ENCODE data around the gene MYO6.

Gene MYO6

GRCh38 chr6:75827163-75827562, 78.1 kb downstream of the MYO6 start:
- Mint-ChIP-seq H3K27ac (no peak overlapping the region), H3K27me3 (no peaks in the 10 kb centered on the region), H3K9me3 (no peaks in the 10 kb centered on the region), H3K4me3 (no peak overlapping the region), H3K4me1 (no peaks in the 10 kb centered on the region), H3K36me3 (no peaks in the 10 kb centered on the region)
- CTCF ChIA-PET, result no interaction called here
- no peak for DNase-seq

- Mint-ChIP-seq H3K36me3 (no peaks in the 10 kb centered on the region), H3K9me3 (no peaks in the 10 kb centered on the region), H3K27me3 (no peaks in the 10 kb centered on the region), H3K4me3 (no peak overlapping the region), H3K4me1 (no peaks in the 10 kb centered on the region), H3K27ac (no peak overlapping the region)
- CTCF ChIA-PET, result no interaction called here
- DNase-seq, result no peak
Measured at GRCh38 chr6:75830959-75831885, 82.2 kb downstream of the MYO6 start.

DNA sequence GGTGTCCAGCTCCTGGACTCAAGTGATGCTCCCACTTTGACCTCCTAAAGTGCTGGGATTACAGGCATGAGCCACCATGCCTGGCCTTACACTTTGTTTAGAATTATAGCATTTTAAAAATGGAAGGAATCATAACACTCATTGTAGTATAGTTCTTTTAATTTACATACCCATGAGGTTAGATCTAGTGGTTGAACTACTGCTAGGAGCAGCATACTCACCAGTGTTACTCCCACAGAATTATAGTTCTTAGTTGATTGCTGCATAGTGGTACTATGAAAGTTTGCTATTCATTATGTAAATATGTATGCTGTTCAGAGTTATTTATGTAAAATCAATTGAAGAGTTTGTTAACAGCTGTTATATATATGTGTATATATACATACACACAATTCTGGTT, 85.4 kb downstream of the MYO6 start:
- H3K36me3 Mint-ChIP-seq, result no peaks in the 10 kb centered on the region
- no peaks in the 10 kb centered on the region for H3K9me3 Mint-ChIP-seq
- no peaks in the 10 kb centered on the region for H3K4me1 Mint-ChIP-seq
- CTCF ChIA-PET, result interaction anchor here (1.0 kb wide), 1 partner anchor 58 kb away, joined by 3 read pairs; no protein-coding TSS in a partner anchor
- no peak overlapping the region for H3K27ac Mint-ChIP-seq
- no peak overlapping the region for H3K4me3 Mint-ChIP-seq
- no peak for DNase-seq
- no peaks in the 10 kb centered on the region for H3K27me3 Mint-ChIP-seq

DNA sequence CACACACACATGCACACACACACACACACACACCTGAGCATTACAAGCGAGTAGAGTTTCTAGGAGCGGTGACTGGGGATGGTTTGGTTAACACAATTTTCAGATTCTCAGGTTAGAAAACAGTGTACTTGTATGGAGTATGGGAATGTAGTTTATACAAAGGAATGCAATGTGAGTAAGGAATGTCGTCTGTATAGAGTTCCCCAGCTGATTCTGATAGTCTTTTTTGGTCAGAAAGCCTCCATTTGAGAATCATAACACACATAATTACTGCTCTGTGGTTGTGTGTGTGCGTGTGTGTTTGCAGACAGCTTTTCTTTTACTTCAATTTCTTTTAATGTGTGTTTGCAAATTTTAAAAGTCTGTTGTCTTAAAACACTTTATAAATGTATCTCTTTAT, 93.2 kb downstream of the MYO6 start:
- Mint-ChIP-seq H3K4me3 (no peak overlapping the region), H3K36me3 (no peaks in the 10 kb centered on the region), H3K27me3 (no peaks in the 10 kb centered on the region), H3K27ac (no peak overlapping the region), H3K4me1 (no peaks in the 10 kb centered on the region), H3K9me3 (no peaks in the 10 kb centered on the region)
- CTCF ChIA-PET, result no interaction called here
- no peak for DNase-seq

- Mint-ChIP-seq H3K9me3 (no peaks in the 10 kb centered on the region), H3K36me3 (no peaks in the 10 kb centered on the region), H3K4me3 (no peak overlapping the region), H3K4me1 (no peaks in the 10 kb centered on the region), H3K27me3 (no peaks in the 10 kb centered on the region), H3K27ac (no peak overlapping the region)
- no peak for DNase-seq
- CTCF ChIA-PET, result no interaction called here
Measured at GRCh38 chr6:75842732-75843131, 93.7 kb downstream of the MYO6 start.

GRCh38 chr6:75843396-75843795, 94.4 kb downstream of the MYO6 start:
- H3K4me1 Mint-ChIP-seq, result no peaks in the 10 kb centered on the region
- H3K27ac Mint-ChIP-seq, result no peak overlapping the region

GRCh38 chr6:75848274-75848673, 99.2 kb downstream of the MYO6 start:
- no peaks in the 10 kb centered on the region for H3K9me3 Mint-ChIP-seq
- H3K36me3 Mint-ChIP-seq, result no peaks in the 10 kb centered on the region
- no peaks in the 10 kb centered on the region for H3K4me1 Mint-ChIP-seq
- no peak for DNase-seq
- H3K4me3 Mint-ChIP-seq, result no peak overlapping the region
- H3K27ac Mint-ChIP-seq, result no peak overlapping the region
- no peaks in the 10 kb centered on the region for H3K27me3 Mint-ChIP-seq
- CTCF ChIA-PET, result no interaction called here

More at GRCh38 chr6:75843396-75843795, 94.4 kb downstream of the MYO6 start:
- Mint-ChIP-seq H3K9me3 (no peaks in the 10 kb centered on the region), H3K4me3 (no peak overlapping the region), H3K27me3 (no peaks in the 10 kb centered on the region), H3K36me3 (no peaks in the 10 kb centered on the region)
- DNase-seq, result no peak
- CTCF ChIA-PET, result no interaction called here

DNA sequence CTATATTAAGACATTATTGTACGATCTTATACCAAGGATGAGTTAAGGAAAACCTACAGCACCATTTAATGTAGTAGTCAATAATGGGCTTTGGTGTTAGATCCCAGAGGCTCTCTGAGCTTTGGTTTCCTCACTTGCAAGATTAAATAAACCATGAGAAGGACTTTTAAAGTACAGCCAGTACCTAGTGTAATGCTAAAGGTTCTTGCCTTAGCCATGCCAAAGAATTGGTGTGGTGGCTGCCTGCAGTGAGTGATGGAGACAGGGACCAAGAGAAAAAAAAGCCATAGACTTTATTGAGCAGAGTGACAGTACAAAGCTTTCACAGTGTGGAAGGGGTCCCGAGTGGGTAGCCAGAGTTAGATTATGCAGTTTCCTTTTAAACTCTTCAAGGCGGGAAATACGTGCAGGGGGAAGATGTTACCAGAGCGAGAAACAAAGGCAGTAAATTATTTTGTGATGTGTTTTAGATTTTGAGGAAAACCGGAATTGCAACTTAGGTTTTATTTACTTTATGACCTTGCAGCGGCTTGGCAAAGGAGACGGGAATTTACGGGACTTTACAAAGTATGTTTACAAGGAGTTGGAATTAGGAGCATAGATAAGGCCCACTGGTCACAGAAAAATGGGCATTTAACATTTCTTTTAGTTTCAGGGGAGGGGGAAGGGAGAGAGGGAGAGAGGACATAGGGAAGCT, 100.4 kb downstream of the MYO6 start:
- H3K36me3 Mint-ChIP-seq, result no peaks in the 10 kb centered on the region
- H3K4me3 Mint-ChIP-seq, result no peak overlapping the region
- CTCF ChIA-PET, result no interaction called here

GRCh38 chr6:75850026-75850833, 101.2 kb downstream of the MYO6 start:
- H3K27me3 Mint-ChIP-seq, result no peaks in the 10 kb centered on the region
- no peaks in the 10 kb centered on the region for H3K36me3 Mint-ChIP-seq
- CTCF ChIA-PET, result no interaction called here
- no peak for DNase-seq
- H3K27ac Mint-ChIP-seq, result no peak overlapping the region
- no peaks in the 10 kb centered on the region for H3K4me1 Mint-ChIP-seq
- no peaks in the 10 kb centered on the region for H3K9me3 Mint-ChIP-seq
- no peak overlapping the region for H3K4me3 Mint-ChIP-seq

More for the DNA sequence above, 100.4 kb downstream of the MYO6 start:
- no peaks in the 10 kb centered on the region for H3K4me1 Mint-ChIP-seq
- H3K9me3 Mint-ChIP-seq, result no peaks in the 10 kb centered on the region
- H3K27me3 Mint-ChIP-seq, result no peaks in the 10 kb centered on the region
- no peak overlapping the region for H3K27ac Mint-ChIP-seq
- no peak for DNase-seq

GRCh38 chr6:75852721-75853120, 103.7 kb downstream of the MYO6 start:
- Mint-ChIP-seq H3K27me3 (peaks cover 4% of the 10 kb centered on the region), H3K9me3 (no peaks in the 10 kb centered on the region), H3K27ac (no peak overlapping the region), H3K36me3 (no peaks in the 10 kb centered on the region), H3K4me3 (no peak overlapping the region), H3K4me1 (no peaks in the 10 kb centered on the region)
- CTCF ChIA-PET, result no interaction called here
- DNase-seq, result no peak

DNA sequence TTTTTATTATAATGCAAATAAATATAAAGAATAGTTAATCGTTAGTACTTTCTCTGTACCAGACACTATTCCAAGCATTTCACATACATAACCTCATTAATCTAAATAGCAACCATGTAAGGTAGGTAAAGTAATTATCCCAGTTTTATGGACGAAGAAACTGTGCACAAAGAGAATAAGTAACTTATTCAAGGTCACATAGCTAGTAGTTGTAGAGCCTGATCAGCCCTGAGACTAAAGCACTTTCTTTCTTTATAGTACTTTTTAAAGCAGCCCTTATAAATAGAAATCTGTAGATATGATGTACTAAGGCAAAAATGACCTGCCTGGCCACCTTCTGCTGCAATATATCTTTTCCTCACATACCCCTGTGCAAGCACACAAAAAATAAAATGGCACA, 104.8 kb downstream of the MYO6 start:
- Mint-ChIP-seq H3K27ac (no peak overlapping the region), H3K4me3 (no peak overlapping the region), H3K27me3 (peaks cover 4% of the 10 kb centered on the region), H3K4me1 (no peaks in the 10 kb centered on the region), H3K36me3 (no peaks in the 10 kb centered on the region), H3K9me3 (no peaks in the 10 kb centered on the region)
- CTCF ChIA-PET, result no interaction called here
- DNase-seq, result no peak

DNA sequence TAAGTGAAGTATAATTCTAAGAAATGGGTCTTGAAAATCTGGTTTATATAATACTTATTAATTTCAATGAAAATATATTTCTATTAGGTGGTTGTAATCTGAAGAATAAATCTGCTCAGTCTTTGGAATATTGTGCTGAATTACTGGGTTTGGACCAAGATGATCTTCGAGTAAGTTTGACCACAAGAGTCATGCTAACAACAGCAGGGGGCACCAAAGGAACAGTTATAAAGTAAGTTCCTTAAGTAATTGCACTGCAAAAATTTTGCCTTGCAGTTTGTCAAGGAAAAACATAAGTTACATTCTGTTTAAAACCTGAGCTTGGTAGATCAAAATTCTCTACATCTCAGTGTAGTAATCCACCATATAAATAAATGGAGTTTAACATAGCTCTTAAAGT, 106.0 kb downstream of the MYO6 start:
- Mint-ChIP-seq H3K27ac (no peak overlapping the region), H3K4me3 (no peak overlapping the region), H3K9me3 (no peaks in the 10 kb centered on the region), H3K4me1 (no peaks in the 10 kb centered on the region), H3K36me3 (no peaks in the 10 kb centered on the region), H3K27me3 (peaks cover 10% of the 10 kb centered on the region)
- CTCF ChIA-PET, result interaction anchor here (0.7 to 1.0 kb wide), 2 partner anchors 25 to 38 kb away, joined by 3 read pairs; no protein-coding TSS in a partner anchor
- DNase-seq, result peak; percentile 35

DNA sequence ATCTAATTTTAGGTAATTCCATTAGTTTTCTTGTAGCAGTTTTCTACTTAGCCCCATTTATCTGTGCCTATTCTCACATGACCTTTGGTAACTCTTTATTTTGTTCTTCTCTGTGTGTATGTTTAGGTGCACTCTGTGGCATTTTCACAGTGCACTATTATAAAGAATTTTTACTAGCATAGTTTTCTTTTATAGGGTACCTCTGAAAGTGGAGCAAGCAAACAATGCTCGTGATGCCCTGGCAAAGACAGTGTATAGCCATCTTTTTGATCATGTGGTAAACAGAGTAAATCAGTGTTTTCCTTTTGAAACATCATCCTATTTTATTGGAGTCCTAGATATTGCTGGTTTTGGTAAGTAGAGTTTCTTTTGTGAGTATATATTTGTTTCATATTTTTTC, 107.9 kb downstream of the MYO6 start:
- no peak for DNase-seq
- H3K9me3 Mint-ChIP-seq, result no peaks in the 10 kb centered on the region
- H3K36me3 Mint-ChIP-seq, result no peaks in the 10 kb centered on the region
- no peak overlapping the region for H3K4me3 Mint-ChIP-seq
- no peak overlapping the region for H3K27ac Mint-ChIP-seq
- no peaks in the 10 kb centered on the region for H3K4me1 Mint-ChIP-seq
- H3K27me3 Mint-ChIP-seq, result peaks cover 10% of the 10 kb centered on the region
- CTCF ChIA-PET, result no interaction called here

GRCh38 chr6:75863001-75863400, 114.0 kb downstream of the MYO6 start:
- Mint-ChIP-seq H3K27ac (no peak overlapping the region), H3K9me3 (no peaks in the 10 kb centered on the region), H3K4me1 (no peaks in the 10 kb centered on the region), H3K4me3 (no peak overlapping the region), H3K27me3 (peaks cover 7% of the 10 kb centered on the region), H3K36me3 (no peaks in the 10 kb centered on the region)
- CTCF ChIA-PET, result no interaction called here
- DNase-seq, result no peak

Data from activated naive CD4-positive, alpha-beta T cell treated with anti-CD3 and anti-CD28 coated beads, Interleukin-2, amount 10 ng/mL, durations not matched to agents 7 days and 5 days (primary cell).